NT2/D1 (cell line): ENCODE data around the gene ZFHX2.

Experiments used
- SUZ12 ChIP-seq: IDR thresholded peaks from 2 replicates; pipeline ENCODE4 v1.6.1; 2011; ENCODE audit not compliant: insufficient read length, insufficient read depth; ENCODE audit errors: extremely low read depth
- YY1 ChIP-seq: IDR thresholded peaks from 2 replicates; pipeline ENCODE4 v1.6.1; 2011; ENCODE audit not compliant: insufficient read length, insufficient read depth
- ZNF274 ChIP-seq: IDR thresholded peaks from 2 replicates; pipeline ENCODE4 v1.6.1; 2011; ENCODE audit warnings: mild to moderate bottlenecking, low read depth, low read length

GRCh38 chr14:23557946-23558345 is 6.4 kb upstream of the ZFHX2 start:
- TF ChIP-seq YY1 (no peak), SUZ12 (no peak), ZNF274 (no peak)
